Subcutaneous abdominal adipose tissue (tissue), 5 donors: ENCODE results near the gene OR2B3.

Experiments
- H3K27ac ChIP-seq: one replicate; pipeline ENCODE4 v1.7.0; 2013; ENCODE audit warnings: low read depth, mild to moderate bottlenecking, inconsistent platforms, low read length, moderate library complexity
- H3K27me3 ChIP-seq, 5 donors: one replicate each; pipeline ENCODE4 v1.7.0; 2013; ENCODE audit warnings: low read length in 5 of 5, inconsistent platforms in 1 of 5; ENCODE audit not compliant: control insufficient read depth in 5 of 5, insufficient read depth in 4 of 5
- H3K36me3 ChIP-seq, 5 donors: one replicate each; pipeline ENCODE4 v1.7.0; 2013; ENCODE audit warnings: low read length in 5 of 5; ENCODE audit not compliant: control insufficient read depth in 5 of 5, insufficient read depth in 5 of 5
- H3K4me1 ChIP-seq, 5 donors: one replicate each; pipeline ENCODE4 v1.7.0; 2013; ENCODE audit warnings: low read length in 5 of 5, mild to moderate bottlenecking in 3 of 5, moderate library complexity in 1 of 5; ENCODE audit not compliant: control insufficient read depth in 5 of 5, insufficient read depth in 5 of 5
- H3K4me3 ChIP-seq, 5 donors: one replicate each; pipeline ENCODE4 v1.7.0; 2013; ENCODE audit warnings: low read length in 5 of 5, low read depth in 1 of 5
- H3K9ac ChIP-seq, 5 donors: one replicate each; pipeline ENCODE4 v1.7.0; 2013; ENCODE audit warnings: low read length in 5 of 5, mild to moderate bottlenecking in 4 of 5, moderate library complexity in 3 of 5
- H3K9me3 ChIP-seq, 5 donors: one replicate each; pipeline ENCODE4 v1.7.0; 2013; ENCODE audit warnings: low read length in 5 of 5; ENCODE audit not compliant: control insufficient read depth in 5 of 5
- donor health status: healthy.
- donor health status: healthy.
- donor health status: healthy.
- donor health status: healthy.
- donor health status: healthy.

The OR2B3 gene

DNA sequence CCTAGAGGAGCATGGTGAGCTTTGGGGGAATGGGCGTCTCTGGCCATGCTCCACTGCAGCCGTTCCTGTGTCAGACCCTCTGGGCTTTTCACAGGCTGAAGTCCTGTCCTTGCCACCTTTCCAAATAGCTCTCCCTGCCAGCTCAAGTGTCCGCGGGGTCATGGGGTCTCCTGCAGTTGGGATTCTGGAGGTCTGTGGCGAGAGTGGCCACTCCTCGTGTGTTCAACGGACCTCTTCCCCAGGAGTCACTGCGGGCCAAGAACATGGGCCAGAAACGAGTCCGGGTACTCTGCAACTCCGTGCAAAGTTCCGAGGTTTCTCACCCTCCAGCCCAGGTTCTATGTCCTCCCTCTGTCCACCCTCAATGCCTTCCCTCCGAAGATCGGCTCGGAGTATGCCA is 4.7 kb downstream of the OR2B3 start:
- Histone ChIP-seq H3K27ac (no peak overlapping the region), H3K27me3 (no peaks in the 10 kb centered on the region), H3K4me1 (no peaks in the 10 kb centered on the region), H3K4me3 (no peak overlapping the region), H3K9me3 (no peaks in the 10 kb centered on the region), H3K36me3 (no peaks in the 10 kb centered on the region), H3K9ac (no peak overlapping the region)

DNA sequence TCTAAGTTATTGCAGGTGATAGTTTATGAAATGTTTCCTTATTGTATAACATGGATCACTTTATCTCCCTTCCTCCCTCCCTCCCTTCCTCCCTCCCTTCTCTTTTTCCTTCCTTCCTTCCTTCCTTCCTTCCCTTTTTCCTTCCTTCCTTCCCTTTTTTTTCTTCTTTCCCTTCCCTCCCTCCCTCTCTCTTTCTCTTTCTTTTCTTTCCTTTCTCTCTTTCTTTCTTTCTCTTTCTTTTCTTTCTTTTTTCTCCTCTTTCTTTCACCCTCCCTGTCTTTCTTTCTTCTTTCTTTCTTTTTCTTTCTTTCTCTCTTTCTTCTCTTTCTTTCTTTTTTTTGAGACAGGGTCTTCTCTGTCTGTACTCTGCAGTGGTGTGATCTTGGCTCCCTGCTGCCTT is 5.8 kb downstream of the OR2B3 start:
- no peaks in the 10 kb centered on the region for H3K4me1 ChIP-seq
- no peak overlapping the region for H3K4me3 ChIP-seq
- no peaks in the 10 kb centered on the region for H3K9me3 ChIP-seq
- no peaks in the 10 kb centered on the region for H3K36me3 ChIP-seq
- H3K27ac ChIP-seq, result no peak overlapping the region
- H3K9ac ChIP-seq, result no peak overlapping the region
- H3K27me3 ChIP-seq, result no peaks in the 10 kb centered on the region

DNA sequence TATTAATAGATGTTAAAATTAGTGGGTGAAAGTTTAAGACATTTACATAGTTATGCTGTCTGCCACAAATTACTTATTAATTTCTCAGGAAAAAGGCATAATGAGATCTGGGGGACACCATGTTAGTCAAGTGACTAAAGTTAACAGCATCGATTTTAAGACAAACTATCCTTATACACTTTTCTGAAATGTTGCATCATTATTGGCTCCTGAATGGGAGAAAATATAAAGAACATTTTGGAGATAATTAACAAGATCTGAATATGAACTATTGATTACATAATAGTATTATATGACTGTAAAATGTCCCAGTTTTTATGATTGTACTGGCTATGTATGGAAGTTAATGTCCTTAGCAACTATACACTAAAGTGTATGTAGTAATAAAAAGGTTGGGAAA is 7.9 kb downstream of the OR2B3 start:
- H3K4me3 ChIP-seq, result no peak overlapping the region
- H3K36me3 ChIP-seq, result no peaks in the 10 kb centered on the region
- no peaks in the 10 kb centered on the region for H3K9me3 ChIP-seq
- no peaks in the 10 kb centered on the region for H3K4me1 ChIP-seq
- peaks cover 0 to 2% (median 0%) of the 10 kb centered on the region in 5 donors for H3K27me3 ChIP-seq
- no peak overlapping the region for H3K27ac ChIP-seq
- H3K9ac ChIP-seq, result no peak overlapping the region

DNA sequence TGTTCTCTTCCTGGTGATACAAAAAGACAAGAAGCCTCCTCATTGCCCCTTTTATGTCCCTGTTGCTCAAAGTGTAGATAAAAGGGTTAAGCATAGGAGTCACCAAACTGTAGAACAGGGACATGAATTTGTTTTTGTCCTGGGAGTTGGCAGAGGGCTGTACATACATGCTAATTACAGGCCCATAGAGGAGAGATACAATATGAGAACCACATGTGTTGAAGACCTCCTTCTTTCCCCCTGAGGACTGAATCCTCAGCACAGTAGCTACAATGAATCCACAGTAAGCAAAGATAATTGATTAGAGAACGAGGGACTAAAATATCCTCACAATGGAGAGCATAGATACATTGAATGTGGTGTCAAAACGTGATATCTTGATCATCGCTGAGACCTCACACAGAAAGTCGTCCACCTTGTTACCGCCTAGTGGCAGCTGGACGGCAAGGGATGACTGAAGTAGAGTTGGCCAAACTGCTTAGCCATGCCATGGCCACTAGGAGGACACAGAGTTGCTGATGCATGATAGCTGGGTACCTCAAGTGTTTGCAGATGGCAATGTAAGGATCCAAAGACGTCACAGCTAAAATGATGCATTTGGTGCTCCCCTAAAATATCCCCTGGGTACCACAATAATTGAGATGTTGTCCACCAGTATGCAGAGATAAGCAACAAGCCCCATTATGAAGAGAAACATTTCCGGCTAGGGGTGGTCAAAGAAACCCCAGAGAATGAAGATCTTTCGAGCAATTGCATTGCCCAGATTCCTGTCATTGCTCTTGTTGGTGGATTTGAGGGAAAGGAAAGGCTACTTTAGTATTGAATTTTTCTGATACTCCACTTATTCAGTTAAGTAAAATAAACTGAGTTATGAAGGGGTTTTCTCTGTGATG is 15.0 kb downstream of the OR2B3 start:
- no peak overlapping the region for H3K9ac ChIP-seq
- no peaks in the 10 kb centered on the region for H3K36me3 ChIP-seq
- no peaks in the 10 kb centered on the region for H3K9me3 ChIP-seq
- no peak overlapping the region for H3K4me3 ChIP-seq
- H3K4me1 ChIP-seq, result no peaks in the 10 kb centered on the region
- no peak overlapping the region for H3K27ac ChIP-seq
- H3K27me3 ChIP-seq, result peaks cover 0 to 2% (median 0%) of the 10 kb centered on the region in 5 donors

DNA sequence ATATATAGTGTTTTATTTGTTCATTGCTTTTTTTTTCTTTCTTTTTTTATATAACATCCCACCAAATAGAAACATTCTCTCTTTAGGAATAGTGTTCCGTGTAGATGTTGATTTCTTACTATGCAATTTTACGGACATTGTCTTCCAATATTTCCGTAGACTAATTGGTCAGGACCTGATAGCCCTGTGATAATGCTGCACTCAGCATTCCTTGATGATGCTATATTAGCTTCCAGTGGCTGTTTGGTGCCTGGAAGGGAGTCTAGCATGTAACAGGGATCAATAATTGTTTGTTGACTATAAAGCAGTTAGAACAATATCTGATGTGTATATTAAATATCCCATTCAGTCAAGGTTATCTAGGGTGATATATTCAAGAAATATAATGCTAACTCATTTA is 35.4 kb downstream of the OR2B3 start:
- Histone ChIP-seq H3K36me3 (no peaks in the 10 kb centered on the region), H3K27me3 (no peaks in the 10 kb centered on the region), H3K9ac (no peak overlapping the region), H3K9me3 (peaks cover 0 to 3% (median 0%) of the 10 kb centered on the region in 5 donors), H3K27ac (no peak overlapping the region), H3K4me3 (no peak overlapping the region), H3K4me1 (no peaks in the 10 kb centered on the region)

DNA sequence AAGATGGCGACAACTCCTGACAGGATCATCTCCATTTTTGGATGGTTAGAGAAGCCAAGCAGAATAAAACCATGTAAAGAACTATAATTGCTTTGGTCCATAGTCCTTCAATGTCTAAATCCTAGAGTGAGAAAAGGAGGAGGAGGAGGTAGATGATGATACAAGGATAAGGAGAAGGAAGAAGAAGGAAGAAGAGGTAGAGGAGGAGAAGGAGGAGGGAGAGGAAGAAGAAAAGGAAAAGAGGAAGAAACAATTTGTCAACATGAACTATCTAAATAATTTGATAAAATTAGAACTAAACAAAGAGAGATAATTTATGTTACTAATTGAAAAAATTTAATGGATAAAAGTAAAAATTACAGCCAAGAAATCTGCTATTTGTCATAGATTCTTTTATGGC is 42.0 kb downstream of the OR2B3 start, which contains the start of gene OR2W1:
OR2W1 (minus strand) TSS at position 101 of the 400 bp plus-strand sequence; CDS start at position 101, 0 bp downstream.
- no peak within 1 kb of the TSS for H3K27ac ChIP-seq
- no peaks in the 10 kb centered on the region for H3K4me1 ChIP-seq
- no peak within 1 kb of the TSS for H3K9ac ChIP-seq
- no peaks in the 10 kb centered on the region for H3K36me3 ChIP-seq
- no peak within 1 kb of the TSS for H3K4me3 ChIP-seq
- peaks cover 0 to 6% (median 0%) of the 10 kb centered on the region in 5 donors for H3K27me3 ChIP-seq
- H3K9me3 ChIP-seq, result no peaks in the 10 kb centered on the region
